NCI-H1436 treated with DMSO at 0.1 percent for 48 hours (cell line): Measurements from ENCODE around the gene PDGFB.

Source experiments
- DNase-seq: peaks from one replicate; lab custom pipeline; 2025; lab: John Stamatoyannopoulos, UW

PDGFB gene

DNA sequence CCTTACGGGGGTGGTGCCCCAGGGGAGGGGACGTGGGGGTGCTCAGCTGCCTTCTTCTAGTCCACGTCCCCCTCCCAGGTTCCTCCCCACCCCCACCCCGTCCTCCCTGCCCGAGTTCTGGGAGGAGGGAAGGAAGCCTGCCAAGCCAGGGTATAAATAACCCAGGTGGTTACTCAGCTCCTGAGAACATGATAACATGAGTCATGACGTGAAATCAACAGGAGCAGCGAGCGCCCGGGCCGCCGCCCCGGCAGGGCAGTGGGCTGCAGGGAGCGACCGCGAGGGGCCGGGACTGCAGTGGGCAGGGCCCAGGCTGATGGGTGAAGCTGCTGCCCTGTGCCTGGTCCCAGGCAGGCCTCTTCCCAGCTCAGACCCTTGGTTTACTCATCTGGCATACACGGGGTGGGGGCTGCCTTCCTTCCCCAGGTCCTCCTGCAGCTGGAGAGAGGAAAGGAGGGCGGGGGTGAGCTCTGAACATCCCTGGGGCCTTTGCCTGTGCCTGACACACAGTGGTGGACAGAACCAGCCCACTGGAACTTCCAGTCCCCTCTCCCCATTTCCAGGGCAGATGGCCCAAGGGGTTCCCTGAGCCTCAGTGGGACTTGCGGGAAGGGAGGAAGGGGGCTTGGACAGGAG is 8.8 kb upstream of the PDGFB start:
- DNase-seq = no peak

DNA sequence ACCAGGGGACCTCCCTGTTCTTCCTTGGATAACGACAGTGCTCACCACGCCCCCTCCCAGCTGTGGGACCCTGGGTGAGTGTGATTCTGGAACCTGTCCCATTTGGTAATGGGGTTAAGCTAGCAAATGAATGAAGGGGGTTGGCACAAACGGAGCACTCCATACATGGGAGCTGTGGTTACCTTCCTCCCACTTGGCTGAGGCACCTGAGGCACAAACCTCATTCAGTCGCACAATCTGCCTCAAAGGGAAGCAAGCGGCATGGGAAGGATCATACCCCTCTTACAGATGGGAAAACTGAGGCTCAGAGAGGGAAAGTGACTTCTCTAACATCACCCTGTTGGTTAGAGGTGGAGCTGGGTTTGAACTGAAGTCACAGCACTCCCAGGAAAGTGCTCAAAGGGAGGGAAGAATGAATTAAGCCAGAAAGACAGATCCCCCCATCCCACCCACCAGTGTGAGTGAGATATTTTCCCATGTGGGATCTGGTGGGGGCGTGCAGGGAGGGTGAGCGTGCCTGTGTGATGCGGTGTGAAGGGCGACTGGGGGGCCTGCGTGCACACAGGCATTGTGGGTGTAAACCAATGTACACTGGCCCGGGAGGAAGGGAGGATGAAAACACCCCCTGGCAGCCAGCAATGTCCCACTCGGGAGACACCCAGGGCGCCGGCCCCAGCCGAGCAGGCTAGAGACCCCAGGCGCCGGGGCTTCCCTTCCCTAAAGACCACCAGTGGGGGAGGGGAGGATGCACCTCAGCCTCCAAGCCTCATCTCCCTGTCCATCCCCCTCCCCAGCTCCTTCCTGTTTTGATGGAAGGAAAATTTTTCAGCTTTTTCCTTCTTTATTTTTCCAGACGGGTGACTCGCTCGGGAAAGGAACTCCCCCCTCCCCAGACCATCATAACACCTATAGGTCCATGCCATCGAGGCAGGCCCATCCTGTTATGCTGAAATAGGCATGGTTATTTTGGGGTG is 8.0 kb upstream of the PDGFB start:
- no peak for DNase-seq

DNA sequence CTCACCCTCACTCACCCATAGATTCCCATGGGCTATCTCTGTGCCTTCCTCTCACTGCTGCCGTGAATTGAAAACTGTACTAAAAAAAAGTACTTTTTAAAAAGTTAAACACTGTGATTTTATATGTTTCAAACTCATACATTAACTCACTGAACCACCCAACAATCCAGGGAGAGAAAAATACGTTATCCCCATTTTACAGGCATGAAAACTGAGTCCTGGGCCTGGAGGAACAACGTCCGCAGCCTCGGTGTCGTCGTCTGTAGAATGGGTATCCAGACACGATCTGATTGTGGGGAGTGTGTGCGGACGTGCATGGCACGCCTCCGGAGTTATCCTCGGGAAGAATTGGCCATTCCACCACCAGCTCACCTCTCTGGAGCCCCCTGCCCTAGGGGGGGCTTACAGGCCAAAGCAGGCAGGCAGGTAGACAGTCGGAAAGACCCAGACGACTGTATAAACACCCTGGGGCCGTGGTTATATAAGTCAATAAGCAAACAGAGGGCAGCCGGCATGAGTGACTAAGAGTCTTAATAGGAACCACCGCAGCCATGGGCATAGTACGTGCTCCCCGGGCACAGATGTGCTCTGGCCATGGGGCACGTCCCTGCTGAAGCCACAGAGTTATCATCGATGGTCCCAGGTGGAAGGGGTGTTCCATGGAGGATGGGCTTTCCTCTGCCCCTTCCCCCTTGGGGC is 7.1 kb upstream of the PDGFB start:
- DNase-seq = no peak

DNA sequence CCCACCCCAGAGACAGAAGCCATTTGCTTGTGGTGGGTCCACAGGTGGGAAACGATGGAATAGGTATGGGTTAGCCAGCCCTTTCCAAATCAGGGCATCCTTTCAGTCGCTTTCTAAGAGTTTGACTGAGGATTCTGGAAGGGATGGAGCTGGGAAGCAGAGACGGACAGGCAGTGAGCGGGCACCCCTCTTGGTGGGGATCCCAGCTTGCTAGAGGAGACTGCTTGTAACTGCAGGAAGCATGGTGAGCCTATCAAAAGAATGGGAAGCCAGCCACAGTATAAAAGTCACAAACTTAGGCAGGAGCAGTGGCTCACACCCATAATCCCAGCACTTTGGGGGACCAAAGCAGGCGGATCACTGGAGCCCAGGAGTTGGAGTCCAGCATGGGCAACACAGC is 6.1 kb upstream of the PDGFB start:
- no peak for DNase-seq

DNA sequence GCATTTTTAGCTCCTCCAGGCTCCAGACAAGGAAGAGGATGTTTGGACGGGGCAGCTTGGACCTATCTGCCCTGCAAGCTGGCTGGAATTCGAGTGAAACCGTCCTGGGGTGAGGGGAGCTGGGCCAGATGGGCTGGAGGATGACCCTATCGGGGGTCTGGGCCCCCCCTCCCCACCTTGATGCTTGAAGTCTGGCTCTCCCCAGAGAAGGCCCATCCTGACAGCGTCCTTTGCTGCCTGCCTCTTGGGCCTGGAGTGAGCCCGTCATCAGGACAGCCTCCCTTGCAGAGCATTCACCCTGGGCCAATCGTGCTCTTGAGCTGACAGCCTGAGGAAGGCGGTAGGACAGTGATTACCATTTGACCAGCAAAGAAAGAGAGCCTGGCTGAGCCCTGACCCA is 5.3 kb upstream of the PDGFB start:
- no peak for DNase-seq

DNA sequence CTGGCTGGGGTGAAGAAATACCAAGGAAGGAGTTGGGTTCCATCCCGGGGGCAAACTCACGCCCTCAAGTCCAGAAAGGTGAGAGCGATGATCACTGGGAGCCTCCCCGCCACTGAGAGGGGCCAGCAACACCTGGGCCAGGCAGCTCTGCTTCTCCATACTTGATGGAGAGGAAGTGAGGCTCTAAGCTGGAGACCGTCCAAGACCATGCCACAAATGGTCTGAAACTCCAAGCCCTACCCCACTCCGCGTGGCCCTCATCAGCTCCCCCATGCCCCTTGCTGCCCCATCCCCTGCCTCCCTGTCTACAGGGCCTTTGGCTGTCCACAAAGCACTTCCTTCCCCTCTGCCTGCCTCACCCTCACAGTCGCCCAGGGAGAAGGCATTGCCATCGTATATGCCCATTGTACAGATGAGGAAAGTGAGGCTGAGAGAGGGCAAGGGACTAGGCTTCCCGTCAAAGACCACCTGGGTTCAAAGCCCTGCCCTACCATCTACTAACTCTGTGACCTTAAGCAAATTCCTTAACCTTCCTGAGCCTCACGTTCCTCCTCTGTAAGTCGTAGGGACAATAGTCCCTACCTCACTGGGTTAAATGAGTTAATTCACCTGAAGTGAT is 4.4 kb upstream of the PDGFB start:
- DNase-seq = no peak

DNA sequence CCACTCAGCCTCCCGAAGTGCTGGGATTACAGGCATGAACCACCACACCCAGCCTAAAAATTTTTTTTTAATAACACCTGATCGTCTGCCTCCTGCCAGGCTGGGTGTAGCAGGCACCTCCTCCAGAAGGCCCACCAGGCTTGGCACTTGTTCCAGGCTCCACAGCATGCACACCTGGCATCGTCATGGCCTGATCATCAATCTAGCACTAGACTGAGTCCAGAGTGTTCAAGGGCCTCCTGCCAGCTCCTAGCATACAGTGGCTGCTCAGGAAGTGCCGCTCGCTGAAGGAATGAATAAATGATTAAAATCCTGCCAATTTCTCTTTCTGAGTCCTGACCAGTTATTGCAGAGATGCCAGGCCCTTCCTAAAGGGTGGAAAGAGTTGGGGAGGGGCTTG is 3.5 kb upstream of the PDGFB start:
- no peak for DNase-seq

DNA sequence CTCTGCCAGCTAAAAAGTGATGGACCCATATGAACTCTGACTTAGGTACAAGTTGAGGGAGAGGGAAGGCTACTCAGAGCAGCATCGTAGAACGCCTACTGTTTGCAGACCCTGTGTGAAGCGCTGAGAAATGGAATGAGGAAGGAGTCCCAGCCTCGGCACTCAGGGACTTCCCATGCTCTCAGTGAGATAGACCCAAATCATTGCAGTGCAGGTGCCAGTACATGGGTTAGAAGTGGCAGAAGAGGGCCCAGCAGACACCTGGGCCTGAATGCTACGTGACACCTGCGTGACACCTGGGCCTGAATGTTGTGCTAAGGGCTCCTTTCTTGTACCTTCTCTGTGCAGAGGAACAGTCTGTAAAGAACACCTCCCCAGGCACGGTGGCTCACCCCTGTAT is 2.6 kb upstream of the PDGFB start:
- no peak for DNase-seq

DNA sequence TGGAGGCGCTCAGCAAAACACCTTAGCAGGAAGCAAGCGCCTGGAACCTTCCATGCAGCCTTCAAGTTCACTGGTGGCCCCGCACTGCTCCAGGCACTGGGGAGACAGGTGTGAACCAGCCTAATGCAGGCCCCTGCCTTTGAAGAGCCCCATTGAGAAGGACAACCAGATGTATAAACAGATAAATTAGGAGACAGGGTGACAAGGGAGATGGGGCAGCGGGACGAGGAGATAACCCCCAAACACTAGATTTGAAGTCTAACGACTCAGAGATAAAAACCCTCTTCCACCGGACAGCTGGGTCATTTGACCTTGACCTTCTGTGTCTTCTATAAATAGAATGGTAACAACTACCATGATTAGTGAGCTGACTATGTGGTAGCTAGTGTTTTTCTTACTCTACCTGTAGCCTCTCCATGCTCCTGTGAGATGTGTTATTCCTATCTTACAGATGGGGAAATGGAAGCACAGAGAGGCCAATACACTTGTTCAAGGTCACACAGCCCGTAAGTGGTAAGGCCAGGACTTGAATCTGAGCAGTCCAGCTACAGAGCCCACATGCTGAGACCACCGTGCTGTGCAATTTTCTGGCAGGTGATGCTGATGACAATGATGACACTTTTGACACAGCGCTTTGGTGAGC is 2.0 kb upstream of the PDGFB start:
- no peak for DNase-seq

DNA sequence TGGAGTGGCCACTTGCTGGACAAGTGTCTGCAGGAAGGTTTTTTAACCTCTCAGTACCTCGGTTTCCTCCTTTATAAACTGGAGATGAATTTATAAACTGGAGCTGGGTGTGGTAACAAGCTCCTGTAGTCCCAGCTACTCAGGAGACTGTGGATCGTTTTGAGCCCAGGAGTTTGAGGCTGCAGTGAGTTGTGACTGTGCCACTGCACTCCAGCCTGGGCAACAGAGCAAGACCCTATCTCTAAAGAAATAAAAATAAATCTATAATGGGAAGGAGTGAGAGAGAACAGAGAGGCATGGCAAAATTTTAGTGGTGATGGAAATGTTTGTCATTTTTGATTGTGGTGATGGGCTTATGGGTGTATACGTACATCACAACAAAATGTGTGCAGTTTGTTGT is 1.4 kb upstream of the PDGFB start:
- no peak for DNase-seq

DNA sequence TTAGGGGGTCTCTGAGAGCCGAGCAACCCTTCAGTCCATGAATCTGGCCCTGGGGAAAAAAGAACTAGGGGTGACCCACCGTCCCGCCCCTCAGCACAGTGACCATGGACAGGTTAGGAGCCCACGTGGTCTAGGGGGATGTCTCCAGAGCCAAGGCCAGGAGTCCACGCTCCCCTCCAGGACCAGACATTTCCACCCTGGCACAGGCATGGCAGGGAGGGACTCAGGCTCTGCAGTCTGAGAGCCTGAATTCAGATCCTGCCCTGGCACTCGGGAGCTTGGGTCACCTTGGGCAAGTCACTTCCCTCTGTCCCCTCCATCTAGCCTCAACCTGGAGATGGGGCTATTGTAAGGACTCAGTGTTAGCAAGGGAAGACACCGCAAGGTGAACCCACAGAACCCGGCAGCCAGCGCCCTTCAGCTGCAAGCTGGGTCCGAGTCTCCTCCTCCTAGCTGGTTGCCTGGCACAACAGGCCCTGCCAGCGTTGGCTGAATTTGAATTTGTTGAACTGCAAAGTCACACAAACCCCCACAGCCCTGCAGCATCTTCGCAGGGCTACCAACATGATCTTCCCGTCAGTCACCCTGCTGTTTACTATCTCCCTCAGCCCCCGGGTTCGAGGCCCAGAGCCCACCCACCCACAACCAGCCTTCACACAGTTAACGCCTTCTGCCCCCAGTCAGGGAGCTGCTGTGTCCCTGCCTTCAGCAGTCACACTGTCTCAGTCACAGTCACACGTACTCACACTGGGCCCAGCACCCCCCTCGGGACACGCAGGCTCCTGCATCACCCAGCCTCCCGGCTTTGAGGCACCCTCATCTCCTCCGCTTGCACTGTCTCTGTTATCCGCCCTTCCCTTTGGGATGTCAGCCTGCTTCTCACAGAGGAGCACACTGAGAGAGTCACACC is 603 bp upstream of the PDGFB start:
- no peak for DNase-seq

DNA sequence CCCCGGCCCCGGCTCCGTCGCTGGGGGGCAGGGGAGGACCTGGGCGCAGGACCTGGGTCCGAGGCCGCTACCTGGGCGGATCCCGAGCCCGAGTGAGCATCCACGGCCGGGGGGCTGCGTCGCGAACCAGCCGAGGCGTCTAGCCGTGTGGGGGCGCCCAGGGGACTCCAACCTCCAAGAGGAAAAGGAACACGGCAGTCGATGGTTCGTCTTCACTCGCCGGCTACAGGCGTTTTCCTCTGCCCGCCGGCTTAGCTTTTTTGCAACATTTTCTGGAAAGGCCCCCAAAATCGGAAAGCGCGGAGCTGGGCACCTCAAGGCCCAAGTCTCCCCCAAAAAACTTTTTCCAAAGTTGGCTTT is 666 bp downstream of the PDGFB start:
- DNase-seq = no peak

DNA sequence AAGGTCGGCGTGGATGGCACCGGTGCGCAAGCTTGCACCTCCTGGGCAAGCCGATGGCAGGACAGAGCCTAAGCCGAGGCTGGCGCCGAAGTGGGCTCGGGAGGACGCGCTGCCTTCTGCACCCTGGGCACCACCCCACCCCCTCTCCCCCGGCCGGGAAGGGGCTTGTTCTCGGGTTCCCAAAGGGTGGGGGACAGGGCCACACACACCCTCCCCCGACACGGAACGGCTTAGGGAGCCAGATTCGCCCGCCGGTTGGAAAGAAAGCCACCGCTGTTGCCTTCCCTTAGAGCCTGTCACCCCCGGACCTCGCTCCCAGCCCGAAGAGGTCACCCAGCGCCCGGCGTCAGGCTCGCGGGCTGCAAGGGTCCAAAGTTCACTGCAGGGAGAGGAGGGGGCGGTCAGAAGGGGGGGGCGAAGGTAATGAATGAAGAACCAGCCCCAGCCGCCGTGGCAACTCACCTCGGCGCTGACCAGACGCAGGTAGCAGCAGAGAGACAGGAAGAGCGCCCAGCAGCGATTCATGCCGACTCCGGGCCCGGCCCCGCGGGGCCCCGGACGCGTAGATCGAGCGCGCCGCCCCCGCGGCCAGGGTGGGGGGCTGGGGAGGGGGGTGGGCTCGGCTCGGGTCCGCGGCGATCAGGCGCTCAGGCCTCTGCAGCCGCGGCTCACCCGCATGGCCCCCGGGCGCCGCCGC is 1.2 kb downstream of the PDGFB start:
- no peak for DNase-seq

DNA sequence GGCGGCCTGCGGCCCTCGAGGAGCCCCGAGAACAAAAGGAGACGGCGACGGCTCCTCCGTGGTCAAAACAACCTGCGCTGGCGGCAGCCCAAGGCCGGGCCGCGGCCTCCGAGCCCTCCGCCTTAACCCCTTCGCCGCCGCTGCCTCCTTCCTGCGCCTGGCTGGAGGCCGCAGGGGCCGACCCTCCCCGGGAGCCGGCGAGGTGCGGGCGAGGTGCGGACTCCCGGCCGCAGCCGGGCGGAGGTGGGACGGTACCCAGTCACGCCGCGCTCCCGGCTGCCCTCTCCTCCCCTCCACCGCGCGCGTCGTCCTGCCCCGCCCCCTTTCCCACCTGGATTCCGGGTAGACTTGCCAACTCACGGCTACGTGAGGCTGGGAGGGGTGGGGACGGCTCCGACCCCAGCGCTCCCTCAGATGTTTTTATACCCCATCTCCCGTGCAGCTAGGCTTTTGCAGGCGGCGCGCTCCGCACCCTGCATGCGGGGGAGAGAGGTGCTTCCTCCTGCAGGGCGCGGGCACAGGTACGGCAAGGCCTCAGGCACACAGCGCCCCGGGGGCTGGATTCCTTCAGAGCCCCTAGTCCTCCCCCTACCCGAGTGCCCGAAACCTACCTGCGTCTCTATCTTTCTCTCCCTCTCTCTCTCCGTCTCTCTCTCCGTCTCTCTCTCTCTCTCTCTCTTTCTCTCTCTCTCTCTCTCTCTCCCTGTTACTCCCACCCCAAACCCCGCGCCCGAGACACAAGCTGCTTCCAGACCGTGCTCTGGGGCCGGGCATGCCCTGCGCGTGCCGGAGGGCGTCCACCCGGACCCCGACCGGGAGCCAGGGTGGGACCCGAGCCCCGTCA is 2.0 kb downstream of the PDGFB start:
- DNase-seq = no peak

DNA sequence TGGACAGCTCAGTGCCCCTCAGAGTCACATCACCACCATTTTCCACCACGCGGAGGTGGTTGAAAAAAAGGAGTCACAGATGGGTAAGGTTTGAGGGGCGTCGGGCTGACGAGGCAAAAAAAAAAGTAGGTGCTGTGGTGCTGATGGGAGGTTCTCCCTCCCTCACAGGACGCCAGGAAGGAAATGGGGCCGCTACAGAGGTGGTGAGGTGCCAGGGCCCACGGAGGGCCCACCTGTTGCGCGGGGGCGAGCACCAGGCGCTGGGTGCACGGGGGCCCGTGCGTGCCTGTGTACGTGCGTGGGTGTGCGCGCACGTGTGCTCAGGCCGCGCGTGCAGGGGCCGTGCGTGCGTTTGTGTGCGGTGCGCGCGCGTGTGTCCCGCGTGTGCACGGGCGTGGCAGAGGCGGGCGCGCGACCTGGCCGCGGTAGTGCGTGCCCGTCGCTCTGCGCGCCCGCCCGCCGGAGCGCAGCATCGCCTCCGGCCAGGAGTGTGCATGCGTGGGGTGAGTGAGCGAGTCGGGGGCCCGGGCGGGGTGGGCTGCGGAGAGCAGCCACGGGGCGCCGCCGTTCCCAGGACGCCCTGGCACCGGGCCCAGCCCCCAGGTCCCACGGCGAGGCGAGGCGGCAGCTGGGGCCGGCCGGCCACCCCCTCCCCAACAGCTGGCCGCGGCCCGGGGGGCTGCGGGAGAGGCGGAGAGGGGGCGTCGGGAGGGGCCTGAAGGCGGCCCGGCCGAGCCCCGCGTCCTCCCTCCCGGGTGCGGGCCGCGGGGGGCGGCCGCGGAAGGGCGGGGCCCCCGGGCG is 2.8 kb downstream of the PDGFB start:
- DNase-seq = no peak

DNA sequence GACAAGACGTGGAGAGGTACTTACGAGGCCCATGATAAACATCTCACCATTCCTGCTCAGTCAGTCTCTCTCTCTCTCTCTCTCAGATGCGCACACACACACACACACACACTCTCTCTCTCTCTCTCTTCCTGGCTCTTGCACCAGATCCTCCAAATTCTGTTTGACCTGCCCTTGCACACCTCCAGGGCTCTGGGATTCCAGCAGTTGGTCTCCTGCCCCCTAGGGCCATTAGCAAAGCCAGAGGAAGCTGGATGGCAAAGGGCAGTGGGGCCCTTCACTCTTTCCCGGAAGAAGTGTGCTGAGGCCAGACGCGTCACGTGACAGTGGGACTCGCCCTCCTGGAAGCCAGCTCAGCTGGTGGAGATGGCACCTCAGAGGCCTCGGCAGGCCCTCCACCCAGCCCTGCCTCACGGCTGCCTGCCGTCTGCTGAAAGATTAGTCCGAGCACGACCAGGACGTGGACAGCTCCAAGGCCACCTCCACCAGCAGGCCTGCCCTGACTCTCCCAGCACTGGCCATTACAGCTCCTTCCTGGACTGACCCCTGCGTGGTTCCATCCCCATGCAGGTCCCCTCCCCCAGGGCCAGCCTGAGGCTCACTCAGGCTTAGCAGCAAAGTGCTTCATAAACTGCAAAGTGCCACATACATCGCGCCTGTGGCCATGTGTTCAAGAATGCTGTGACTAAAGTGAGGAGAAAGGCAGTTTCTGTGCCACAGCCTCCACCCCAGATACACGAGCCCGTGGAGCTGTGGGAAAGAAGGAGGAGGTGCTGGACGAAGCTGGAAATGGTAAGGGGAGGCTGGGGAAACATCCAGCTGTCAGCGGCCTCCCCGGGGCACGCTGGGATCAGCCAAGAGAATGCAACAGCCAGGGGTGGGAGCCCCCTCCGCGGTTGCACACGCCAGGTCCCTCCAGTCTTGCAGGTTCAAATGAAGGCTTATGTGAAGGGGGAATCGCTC is 3.7 kb downstream of the PDGFB start:
- DNase-seq = no peak
